Activated CD4-positive, alpha-beta T cell treated with anti-CD3 and anti-CD28 coated beads, Interleukin-10, Interleukin-2, amounts not matched to agents 100 ng/mL and 50 ng/mL, durations not matched to agents 16 hours and 8 hours (primary cell): ENCODE data around the gene KDM3B.

Source experiments
- DNase-seq: peaks from one replicate; pipeline ENCODE4 v3.0.0-alpha.2; 2020

KDM3B gene

DNA sequence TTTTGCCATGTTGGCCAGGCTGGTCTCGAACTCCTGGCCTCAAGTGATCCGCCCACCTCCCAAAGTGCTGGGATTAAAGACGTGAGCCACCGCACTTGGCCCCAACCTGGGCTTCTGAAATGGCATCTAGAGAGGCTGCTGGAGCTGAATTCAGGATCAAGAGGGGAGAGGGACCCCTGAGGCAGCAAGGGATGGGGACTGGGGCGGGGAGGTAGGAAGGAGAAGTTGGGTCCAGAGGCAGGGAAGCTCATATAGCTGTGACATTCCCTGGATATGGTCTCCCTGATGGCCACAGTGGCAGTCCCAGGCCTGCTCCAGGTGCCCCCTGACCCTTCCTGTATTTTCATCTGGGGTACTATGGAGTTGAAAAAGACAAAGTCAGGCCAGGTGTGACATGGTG, 98.5 kb downstream of the KDM3B start:
- no peak for DNase-seq

DNA sequence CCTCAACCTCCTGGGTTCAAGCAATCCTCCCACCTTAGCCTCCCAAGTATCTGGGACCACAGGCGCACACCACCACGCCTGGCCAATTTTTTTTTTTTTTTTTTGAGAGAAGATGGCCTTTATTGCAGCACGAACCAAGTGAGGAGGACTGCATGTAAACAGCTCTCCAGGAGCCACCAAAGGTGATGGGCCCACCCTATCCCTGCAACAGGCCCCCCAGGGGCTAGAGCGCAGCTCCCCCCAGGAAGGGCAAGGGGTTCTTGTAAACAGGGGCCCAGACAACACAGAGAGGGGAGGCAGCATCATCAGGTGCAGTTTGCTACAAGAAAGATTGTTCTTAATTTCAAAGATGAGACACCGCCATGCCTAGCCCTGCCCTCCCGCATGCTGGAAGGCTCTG, 100.2 kb downstream of the KDM3B start:
- no peak for DNase-seq

DNA sequence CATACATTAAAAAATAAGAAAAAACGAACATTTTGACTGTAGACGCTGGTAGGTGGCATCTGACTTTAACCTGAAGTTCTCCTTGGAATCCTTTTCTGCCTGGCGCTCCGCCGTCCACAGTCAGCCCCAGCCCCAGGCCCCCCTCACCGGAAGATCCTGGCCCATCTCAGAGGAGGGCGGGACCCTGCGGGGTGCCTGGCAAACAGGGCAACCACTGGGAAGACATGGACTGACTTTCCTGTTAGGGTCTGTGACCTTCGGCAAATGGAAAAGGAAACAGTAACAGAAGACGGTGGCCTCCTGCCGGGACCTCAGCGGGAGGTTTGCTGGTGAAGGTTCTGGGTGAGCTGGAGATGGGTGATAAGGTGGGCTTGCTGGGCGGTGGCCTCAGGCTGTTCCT, 101.1 kb downstream of the KDM3B start:
- DNase-seq = no peak

DNA sequence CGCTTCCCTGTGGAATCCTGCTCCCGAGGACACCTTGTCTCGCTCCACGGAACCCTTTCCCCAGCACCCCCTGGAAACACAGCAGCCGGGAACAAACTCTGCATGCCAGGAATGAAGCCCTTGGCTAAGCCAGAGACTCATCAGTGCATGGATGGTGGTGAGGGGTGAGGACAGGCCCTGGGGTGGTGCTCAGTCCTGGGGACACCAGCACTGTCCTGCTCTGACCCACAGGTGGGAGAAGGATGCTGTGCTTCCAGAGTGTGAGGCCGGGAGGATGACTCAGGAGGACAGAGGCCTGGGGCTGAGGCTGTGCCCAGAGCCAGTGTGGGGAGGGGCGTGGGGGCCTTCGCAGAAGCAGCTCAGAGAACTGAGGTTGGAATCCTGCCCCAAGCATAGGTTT, 101.6 kb downstream of the KDM3B start:
- DNase-seq = no peak

DNA sequence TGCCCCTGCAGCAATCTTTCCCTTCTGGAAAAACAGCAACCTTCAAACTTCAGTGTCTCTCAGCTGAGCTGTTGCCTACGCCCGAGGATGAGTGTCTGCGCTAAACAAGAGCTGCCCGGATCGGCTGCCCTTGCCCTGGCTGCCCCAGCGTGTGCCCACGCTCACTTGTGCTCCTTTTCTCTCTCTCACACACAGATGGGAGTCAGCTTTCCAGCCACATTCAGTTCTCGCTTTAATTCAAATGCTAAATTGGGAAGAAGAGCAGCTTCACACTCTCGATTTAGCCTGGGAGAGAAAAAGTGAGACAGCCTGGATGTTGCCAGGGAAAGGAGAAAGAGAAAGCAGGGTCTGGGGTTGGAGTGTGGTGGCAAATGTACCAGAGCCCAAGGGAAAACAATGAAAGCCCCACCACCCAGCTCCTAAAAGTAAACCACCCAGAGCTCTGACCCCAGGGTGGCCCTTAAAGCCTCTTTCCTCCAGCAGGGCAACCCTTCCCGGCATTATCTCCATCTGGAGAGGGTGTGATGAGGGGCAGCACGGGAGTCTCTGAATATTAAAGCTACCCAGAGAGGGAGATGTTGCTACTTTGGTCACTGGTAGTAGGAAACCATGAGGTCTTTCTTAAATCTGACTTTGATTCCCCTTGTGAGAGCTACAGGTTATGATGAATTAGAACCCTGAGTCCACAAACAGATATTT, 102.9 kb downstream of the KDM3B start:
- DNase-seq = no peak

DNA sequence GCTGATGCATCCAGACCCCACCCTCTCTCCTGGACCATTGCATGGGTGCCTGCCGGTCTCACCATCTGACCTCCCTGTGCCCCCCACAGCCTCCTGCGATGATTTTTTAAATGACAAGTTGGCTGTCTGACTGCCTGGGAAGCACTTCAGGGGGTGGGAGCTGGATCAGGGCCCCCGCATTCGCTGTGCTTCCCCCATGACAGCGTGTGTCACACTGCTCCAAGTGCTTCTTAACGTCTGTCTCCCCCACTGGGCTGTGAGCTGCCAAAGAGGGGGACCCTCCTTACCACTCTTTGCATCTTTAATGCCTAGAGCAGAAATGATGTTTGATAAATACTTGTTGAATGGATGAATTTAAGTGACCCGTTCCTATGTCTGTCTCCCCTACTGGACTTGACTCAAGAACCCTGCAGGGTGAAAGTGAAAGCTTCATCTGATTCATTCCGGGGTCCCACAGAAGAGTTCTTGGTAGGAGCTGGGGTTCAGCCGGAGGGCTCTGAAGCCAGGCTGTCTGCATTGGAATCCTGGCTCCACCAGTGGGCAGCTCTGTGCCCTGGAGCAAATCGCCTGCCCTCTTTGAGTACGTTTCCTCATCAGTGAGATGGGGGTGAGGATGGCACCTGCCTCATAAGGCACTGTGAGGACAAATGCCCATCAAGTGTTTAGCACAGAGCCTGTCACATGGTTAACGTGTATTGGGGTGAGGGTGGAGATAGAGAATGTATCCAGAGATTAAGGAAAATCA, 105.2 kb downstream of the KDM3B start:
- no peak for DNase-seq

DNA sequence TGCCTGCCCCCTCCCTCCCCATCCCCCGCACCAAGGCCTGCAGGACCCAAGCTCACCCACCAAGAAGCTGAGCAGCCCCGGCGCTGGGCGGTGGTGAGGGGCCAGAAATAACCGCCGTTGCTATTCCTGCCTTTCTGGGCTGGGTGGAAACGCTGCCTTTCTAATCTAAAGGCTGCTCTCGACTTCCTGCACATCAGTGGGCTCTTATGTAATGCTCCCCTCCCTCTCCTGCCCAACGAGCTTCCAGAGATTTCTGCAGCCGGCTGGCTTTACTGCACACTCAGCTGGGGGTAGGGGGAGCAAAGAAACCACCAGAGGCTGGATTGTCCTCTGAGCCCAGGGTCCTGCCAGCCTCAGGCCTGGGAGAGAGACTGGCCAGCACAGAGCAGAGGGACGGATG, 105.9 kb downstream of the KDM3B start:
- no peak for DNase-seq

DNA sequence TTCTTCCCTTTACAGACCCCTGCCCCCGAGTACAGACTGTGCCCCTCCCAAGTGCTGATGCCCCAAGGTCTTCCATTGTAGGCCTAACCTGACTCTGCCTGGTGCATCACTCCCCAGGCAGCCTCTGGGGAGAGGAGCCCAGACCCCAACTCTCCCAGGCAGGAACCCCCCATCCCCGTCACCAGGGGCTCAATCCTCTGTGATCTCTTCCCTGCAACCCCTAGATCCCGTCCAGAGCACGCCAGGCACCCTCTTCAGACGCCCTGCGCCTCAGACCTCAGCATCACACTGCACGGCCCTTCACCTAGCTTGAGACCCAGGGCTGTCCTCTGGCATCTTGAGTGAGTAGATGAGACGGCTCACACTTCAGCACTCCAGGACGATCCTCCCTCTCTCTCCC, 106.4 kb downstream of the KDM3B start:
- DNase-seq = no peak

DNA sequence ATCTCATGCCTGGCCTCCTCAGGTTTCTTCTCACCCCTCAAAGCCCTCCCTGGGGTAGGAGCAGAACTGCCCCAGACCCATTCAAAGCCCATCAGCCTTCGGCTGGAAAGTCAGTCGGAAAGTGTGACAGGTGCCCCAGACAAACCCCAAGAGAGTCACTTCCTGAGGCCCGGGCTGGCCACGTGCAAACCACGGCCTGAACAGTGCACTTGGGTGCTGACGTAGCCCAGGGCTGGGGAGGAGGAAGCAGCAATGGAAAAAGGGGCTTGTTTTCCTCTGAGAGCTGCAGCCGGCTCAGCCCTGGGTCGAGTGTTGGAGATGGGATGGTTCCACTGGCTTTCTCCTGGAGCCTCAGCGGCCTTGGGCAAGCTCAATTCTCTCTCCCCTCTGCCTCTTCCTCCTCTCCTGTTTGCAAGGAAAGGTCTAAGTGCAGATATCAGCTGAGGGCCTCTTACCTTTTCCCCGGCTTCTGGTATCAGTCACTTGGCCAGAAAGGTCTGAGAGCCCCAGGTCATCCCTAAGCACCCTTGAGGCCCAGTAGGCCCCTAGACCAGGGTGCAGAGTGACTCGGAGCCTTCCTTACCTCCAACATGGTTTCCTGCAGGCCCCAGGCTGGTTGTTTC, 106.9 kb downstream of the KDM3B start:
- DNase-seq = peak; percentile 88

DNA sequence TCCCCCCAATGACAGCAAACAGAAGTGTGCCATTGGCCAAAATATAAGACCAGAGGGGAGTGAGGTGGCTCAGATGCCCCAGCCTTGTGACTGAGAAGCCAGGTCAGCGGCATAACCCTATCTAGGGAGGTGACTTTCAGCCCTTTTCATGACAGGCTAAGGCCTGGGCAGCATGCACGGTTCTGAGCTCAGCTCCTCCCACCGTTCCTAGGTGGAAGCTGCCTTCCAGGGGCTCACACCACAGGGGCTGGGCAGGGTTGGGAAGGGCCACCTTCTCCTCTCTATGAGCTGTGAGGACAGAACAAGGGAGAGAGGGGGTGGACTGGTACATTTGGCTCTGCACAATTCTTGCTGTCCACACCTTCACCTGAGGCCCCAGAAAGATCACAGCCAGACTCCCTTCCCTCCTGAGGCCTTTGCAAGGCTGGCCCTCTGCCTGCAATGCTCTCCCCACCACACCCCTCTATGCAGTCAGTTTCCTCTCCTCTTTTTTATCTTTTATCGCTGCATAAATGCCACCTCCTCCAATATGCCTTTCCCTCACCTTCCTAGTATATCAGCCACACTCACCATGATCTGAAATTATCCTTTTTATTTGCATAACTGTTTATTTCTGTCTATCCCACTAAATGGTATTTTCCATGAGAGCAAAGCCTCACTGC, 107.7 kb downstream of the KDM3B start:
- DNase-seq = no peak

DNA sequence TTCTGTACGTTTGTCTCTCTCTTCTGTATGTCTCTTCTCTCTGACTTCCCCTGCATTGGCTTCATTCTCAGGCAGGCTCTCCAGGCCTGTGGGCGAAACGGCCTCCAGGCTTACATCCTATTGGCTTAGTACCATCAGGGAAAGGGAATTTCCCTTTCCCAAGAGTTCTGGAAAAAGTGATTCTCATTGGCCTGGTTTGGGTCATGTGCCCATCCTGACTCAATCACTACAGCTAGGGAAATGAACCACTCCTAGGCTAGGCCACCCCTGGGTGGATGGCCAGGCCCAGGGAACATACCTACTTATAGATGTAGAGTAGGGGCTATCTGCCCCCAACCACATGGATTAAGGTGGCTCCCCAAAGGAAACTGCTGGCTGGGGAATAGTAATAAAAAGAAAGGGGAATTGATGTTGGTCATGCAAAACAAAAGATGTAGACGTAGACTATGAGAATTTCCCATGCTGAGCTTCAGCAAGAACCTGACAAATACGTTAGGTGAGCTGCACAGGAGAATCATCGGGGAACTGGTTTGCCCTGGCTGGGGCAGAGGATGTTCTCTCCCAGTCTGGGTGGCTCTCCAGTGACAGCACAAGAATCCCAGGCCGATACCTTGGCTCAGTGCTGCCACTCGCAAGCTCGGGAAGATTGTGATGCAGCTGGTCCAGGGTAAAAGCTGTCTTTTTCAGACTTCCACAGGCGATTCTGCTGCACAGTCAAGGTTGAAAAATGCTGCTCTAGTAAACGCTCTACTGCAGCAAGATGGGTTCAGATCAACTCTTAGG, 109.0 kb downstream of the KDM3B start:
- no peak for DNase-seq

DNA sequence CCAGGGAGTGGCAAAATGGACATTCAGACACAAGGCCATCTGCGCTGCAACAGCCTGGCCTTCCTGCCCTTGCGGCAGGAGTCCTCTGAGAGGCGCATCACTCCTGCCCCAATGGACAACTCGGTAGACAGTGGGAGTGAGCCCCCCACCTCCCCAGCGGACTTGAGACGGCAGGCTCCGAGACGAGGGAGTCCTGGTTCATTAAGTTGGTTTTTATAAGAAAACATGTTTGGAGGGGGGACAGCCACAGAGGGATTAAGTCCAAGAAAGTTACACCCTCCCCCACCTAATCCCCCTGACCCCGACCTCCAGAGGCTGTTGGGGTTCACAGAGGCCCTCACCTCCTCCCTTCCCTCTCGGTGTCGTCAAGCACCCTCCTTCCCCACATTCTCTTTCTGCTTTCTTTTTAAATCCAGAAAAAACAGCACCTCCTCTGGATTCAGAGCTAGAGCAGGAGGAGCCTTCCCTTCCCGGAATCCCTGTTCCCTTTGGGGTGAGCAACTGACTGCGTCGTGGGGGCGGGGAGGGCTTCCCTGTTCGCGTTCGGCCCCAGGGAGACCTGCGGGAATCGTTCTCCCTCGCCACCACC, 111.0 kb downstream of the KDM3B start:
- no peak for DNase-seq

DNA sequence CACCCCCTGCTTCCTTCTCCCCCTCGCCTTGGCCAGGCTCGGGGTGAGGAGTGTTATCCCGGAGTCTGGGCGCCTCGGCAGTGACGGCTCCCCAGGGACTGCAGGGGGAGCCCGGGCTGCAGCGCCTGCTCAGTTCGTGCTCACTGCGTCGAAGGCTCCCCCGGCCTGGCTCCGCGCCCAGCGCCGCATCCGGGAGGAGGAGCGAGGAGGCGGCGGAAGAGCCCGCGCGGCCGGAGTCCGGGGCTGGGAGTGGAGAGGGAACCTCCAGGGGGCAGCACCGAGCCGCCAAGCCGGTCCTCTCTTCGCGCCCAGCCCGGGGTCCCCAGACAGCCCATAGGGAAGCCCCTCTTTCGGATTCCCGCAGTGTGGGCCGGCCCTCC, 111.5 kb downstream of the KDM3B start:
- peak; percentile 96 for DNase-seq

DNA sequence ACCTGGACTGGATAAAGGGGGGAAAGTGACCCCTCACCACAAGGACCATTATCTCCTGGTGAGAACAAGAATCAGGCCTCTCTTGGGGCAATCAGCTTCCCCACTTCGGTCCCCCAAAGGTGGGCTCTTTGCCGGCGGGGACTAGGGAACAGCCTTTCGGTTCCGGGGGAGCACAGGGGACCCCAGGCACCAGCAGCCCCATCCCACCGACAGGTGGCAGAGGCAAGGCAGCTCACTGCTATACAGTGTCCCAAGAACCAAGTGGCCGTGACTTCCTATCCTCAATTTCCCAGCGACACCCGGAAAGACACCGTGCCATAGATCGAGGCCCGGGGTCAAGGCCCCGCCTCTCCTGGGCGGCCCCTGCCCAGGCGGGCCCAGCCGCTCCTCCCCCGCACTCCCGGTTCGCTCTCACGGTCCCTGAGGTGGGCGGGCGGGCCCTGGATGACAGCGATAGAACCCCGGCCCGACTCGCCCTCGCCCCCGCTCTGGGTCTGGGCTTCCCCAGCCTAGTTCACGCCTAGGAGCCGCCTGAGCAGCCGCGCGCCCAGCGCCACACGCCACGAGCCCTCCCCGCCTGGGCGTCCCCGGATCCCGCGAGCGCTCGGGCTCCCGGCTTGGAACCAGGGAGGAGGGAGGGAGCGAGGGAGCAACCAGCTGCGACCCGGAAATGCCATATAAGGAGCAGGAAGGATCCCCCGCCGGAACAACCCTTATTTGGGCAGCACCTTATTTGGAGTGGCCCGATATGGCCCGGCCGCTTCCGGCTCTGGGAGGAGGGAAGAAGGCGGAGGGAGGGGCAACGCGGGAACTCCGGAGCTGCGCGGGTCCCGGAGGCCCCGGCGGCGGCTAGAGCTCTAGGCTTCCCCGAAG, 112.1 kb downstream of the KDM3B start:
- peak; percentile 98 for DNase-seq

DNA sequence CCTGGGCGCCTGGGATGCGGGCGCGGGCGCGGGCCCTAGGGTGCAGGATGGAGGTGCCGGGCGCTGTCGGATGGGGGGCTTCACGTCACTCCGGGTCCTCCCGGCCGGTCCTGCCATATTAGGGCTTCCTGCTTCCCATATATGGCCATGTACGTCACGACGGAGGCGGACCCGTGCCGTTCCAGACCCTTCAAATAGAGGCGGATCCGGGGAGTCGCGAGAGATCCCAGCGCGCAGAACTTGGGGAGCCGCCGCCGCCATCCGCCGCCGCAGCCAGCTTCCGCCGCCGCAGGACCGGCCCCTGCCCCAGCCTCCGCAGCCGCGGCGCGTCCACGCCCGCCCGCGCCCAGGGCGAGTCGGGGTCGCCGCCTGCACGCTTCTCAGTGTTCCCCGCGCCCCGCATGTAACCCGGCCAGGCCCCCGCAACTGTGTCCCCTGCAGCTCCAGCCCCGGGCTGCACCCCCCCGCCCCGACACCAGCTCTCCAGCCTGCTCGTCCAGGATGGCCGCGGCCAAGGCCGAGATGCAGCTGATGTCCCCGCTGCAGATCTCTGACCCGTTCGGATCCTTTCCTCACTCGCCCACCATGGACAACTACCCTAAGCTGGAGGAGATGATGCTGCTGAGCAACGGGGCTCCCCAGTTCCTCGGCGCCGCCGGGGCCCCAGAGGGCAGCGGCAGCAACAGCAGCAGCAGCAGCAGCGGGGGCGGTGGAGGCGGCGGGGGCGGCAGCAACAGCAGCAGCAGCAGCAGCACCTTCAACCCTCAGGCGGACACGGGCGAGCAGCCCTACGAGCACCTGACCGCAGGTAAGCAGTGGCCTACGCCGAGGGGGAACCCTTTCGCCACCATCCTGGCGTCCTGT, 113.0 kb downstream of the KDM3B start, which contains the start of gene EGR1:
Gene EGR1 (plus strand): TSS at position 219 of the 864 bp plus-strand sequence. CDS start 283 bp downstream, at position 502.
- DNase-seq = peak; percentile 95

DNA sequence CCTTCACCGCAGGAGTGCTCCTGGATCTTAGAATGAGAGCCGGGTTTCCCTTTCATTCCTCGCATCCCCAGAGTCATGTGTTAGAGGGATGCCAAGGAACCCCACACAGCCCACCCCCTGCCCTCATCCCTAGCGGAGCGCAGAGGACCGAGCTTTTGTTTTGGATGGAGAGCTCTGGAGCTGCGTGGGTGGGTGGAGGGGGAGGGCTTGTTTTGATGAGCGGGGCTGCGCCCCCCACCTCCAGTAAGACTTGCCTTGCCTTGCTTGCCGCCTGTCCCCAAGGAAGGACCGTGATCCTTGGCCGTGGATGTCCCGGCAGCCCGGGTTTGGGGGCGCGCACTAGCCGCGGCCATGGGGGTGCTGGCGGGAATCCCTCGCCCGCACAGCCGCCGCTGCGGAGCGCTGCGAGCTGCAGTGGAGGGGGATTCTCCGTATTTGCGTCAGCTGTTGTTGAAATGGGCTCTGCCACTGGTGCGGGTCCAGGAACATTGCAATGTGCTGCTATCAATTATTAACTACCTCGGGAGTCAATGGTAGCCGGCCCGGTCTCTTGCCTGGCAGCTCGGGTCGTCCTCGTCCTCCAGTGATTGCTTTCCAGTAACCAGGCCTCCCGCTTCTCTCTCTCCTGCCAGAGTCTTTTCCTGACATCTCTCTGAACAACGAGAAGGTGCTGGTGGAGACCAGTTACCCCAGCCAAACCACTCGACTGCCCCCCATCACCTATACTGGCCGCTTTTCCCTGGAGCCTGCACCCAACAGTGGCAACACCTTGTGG, 113.8 kb downstream of the KDM3B start:
- DNase-seq = no peak

DNA sequence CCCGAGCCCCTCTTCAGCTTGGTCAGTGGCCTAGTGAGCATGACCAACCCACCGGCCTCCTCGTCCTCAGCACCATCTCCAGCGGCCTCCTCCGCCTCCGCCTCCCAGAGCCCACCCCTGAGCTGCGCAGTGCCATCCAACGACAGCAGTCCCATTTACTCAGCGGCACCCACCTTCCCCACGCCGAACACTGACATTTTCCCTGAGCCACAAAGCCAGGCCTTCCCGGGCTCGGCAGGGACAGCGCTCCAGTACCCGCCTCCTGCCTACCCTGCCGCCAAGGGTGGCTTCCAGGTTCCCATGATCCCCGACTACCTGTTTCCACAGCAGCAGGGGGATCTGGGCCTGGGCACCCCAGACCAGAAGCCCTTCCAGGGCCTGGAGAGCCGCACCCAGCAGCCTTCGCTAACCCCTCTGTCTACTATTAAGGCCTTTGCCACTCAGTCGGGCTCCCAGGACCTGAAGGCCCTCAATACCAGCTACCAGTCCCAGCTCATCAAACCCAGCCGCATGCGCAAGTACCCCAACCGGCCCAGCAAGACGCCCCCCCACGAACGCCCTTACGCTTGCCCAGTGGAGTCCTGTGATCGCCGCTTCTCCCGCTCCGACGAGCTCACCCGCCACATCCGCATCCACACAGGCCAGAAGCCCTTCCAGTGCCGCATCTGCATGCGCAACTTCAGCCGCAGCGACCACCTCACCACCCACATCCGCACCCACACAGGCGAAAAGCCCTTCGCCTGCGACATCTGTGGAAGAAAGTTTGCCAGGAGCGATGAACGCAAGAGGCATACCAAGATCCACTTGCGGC, 114.6 kb downstream of the KDM3B start:
- DNase-seq = no peak

DNA sequence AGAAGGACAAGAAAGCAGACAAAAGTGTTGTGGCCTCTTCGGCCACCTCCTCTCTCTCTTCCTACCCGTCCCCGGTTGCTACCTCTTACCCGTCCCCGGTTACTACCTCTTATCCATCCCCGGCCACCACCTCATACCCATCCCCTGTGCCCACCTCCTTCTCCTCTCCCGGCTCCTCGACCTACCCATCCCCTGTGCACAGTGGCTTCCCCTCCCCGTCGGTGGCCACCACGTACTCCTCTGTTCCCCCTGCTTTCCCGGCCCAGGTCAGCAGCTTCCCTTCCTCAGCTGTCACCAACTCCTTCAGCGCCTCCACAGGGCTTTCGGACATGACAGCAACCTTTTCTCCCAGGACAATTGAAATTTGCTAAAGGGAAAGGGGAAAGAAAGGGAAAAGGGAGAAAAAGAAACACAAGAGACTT, 115.2 kb downstream of the KDM3B start:
- DNase-seq = no peak
